DND-41 (cell line): ENCODE data around the gene XPO6.

Source experiments
- ATAC-seq: fragments of 200-7000 bp; cut with Tn5 transposase; 3 replicates; pipeline ENCODE4 v1.9.1; 2021; ENCODE audit warnings: low read depth; ENCODE audit not compliant: insufficient read depth
- DNase-seq: peaks from one replicate; pipeline ENCODE4 v3.0.0-alpha.2; 2020
- H2AFZ ChIP-seq: 2 replicates; pipeline ENCODE4 v1.6.0; 2012; ENCODE audit warnings: low read depth, low read length
- H3K27ac ChIP-seq: 2 replicates; pipeline ENCODE4 v1.5.1; 2012; ENCODE audit warnings: low read length, inconsistent platforms
- H3K27me3 ChIP-seq: fragments of 200-600 bp; sonication (generic); 2 replicates; pipeline ENCODE4 v1.6.0; 2012; ENCODE audit warnings: low read length, mild to moderate bottlenecking, inconsistent platforms; ENCODE audit not compliant: insufficient read depth, poor library complexity
- H3K36me3 ChIP-seq: 2 replicates; pipeline ENCODE4 v1.5.1; 2012; ENCODE audit warnings: low read length, inconsistent platforms; ENCODE audit not compliant: insufficient read depth
- H3K4me1 ChIP-seq: 2 replicates; pipeline ENCODE4 v1.5.1; 2012; ENCODE audit warnings: mild to moderate bottlenecking, low read length; ENCODE audit not compliant: insufficient read depth
- H3K4me2 ChIP-seq: 2 replicates; pipeline ENCODE4 v1.6.0; 2012; ENCODE audit warnings: mild to moderate bottlenecking, moderate library complexity, low read length, inconsistent platforms; ENCODE audit not compliant: insufficient read depth
- H3K4me3 ChIP-seq, 2 experiments: fragments of 200-600 bp in 1 of 2; shearing (Covaris generic) in 1 of 2; 2 replicates each; pipeline ENCODE4 v1.5.1; 2012 to 2016; ENCODE audit warnings: inconsistent platforms in 2 of 2, low read length in 2 of 2, mild to moderate bottlenecking in 2 of 2, low read depth in 1 of 2, moderate library complexity in 1 of 2
- H3K79me2 ChIP-seq: 2 replicates; pipeline ENCODE4 v1.6.0; 2012; ENCODE audit warnings: low read length, inconsistent platforms; ENCODE audit not compliant: insufficient read depth
- H3K9ac ChIP-seq: 2 replicates; pipeline ENCODE4 v1.6.0; 2012; ENCODE audit warnings: low read depth, mild to moderate bottlenecking, inconsistent platforms, low read length, moderate library complexity
- H3K9me3 ChIP-seq: 2 replicates; pipeline ENCODE4 v1.5.1; 2012; ENCODE audit warnings: low read length, moderate library complexity, mild to moderate bottlenecking, inconsistent platforms; ENCODE audit not compliant: insufficient read depth, severe bottlenecking
- H4K20me1 ChIP-seq: 2 replicates; pipeline ENCODE4 v1.6.0; 2012; ENCODE audit warnings: low read length; ENCODE audit not compliant: insufficient read depth
- EZH2 ChIP-seq: IDR thresholded peaks from 3 replicates; pipeline ENCODE4 v1.6.1; 2012; ENCODE audit warnings: borderline replicate concordance, low read depth, mild to moderate bottlenecking, moderate library complexity, low read length, inconsistent platforms; ENCODE audit not compliant: severe bottlenecking
- TF ChIP-seq, protein P1 (sequence below): IDR thresholded peaks from 2 replicates; pipeline ENCODE4 v1.5.1; 2012; ENCODE audit warnings: borderline replicate concordance, low read length, moderate library complexity, mild to moderate bottlenecking; ENCODE audit not compliant: poor library complexity, severe bottlenecking; ENCODE audit errors: extremely low read depth

The XPO6 gene

DNA sequence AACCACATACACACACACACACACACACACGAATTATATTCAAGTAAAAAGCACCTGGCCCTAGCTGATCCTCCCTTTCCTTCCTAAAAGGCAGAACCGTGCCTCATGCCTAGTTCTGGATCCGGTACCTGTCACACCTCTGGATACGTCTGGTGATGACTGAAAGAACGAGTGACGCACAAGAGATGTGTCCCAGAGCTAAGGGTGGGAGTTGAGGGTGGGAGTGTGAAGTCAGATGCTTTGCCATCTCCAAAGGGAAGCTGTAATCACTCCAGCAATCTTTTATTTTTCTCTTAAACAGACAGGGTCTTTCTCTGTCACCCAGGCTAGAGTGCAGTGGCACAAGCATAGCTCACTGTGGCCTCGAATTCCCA is 121.8 kb downstream of the XPO6 start:
- no peaks in the 10 kb centered on the region for H3K27me3 ChIP-seq
- no peaks in the 10 kb centered on the region for H3K4me1 ChIP-seq
- H3K4me3 ChIP-seq, result no peak overlapping the region
- H3K79me2 ChIP-seq, result no peaks in the 10 kb centered on the region
- TF ChIP-seq EZH2, result no peak
- TF ChIP-seq, protein P1, sequence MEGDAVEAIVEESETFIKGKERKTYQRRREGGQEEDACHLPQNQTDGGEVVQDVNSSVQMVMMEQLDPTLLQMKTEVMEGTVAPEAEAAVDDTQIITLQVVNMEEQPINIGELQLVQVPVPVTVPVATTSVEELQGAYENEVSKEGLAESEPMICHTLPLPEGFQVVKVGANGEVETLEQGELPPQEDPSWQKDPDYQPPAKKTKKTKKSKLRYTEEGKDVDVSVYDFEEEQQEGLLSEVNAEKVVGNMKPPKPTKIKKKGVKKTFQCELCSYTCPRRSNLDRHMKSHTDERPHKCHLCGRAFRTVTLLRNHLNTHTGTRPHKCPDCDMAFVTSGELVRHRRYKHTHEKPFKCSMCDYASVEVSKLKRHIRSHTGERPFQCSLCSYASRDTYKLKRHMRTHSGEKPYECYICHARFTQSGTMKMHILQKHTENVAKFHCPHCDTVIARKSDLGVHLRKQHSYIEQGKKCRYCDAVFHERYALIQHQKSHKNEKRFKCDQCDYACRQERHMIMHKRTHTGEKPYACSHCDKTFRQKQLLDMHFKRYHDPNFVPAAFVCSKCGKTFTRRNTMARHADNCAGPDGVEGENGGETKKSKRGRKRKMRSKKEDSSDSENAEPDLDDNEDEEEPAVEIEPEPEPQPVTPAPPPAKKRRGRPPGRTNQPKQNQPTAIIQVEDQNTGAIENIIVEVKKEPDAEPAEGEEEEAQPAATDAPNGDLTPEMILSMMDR, result no peak
- H2AFZ ChIP-seq, result no peak overlapping the region
- H3K27ac ChIP-seq, result no peak overlapping the region
- ATAC-seq, result no peak
- H3K4me2 ChIP-seq, result no peak overlapping the region
- DNase-seq, result no peak
- H3K36me3 ChIP-seq, result 0 out of 2 replicates have a peak, but pooled peaks cover 4% of the 10 kb centered on the region
- peaks cover 30% of the 10 kb centered on the region for H4K20me1 ChIP-seq
- H3K9me3 ChIP-seq, result no peaks in the 10 kb centered on the region
- no peak overlapping the region for H3K9ac ChIP-seq

DNA sequence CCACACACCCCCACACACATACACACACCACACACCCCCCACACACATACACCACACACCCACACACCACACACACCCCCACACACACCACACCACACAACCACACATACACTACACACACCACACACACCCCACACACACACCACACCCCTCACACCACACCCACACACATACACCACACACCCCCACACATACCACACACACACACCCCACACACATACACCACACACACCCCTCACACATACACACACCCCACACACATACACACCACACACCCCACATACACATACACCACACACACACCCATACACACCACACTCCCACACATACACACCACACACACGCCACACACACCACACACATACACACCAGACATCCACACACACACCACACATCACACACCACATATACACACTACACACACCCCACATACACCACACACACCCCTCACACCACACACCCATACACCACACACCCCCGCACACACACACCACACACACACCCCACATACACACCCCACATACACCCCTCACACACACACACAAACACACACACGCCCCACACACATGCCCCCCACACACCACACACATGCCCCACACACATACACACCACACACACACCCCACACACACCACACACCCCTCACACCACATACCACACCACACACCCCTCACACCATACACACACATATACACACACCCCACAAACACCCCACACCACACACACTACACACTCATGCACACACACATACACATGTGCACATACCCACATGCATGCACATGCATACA is 122.4 kb downstream of the XPO6 start:
- no peak for DNase-seq
- Histone ChIP-seq H3K9me3 (no peaks in the 10 kb centered on the region), H3K36me3 (0 out of 2 replicates have a peak, but pooled peaks cover 4% of the 10 kb centered on the region), H3K4me1 (no peaks in the 10 kb centered on the region), H4K20me1 (peaks cover 30% of the 10 kb centered on the region), H3K79me2 (no peaks in the 10 kb centered on the region), H3K4me2 (no peak overlapping the region), H3K4me3 (no peak overlapping the region), H3K27ac (no peak overlapping the region), H3K27me3 (no peaks in the 10 kb centered on the region), H3K9ac (no peak overlapping the region), H2AFZ (no peak overlapping the region)
- TF ChIP-seq, protein P1, result no peak
- no peak for TF ChIP-seq EZH2
- 0 out of 3 replicates have a peak, but pooled peaks have one; percentile 7 for ATAC-seq

DNA sequence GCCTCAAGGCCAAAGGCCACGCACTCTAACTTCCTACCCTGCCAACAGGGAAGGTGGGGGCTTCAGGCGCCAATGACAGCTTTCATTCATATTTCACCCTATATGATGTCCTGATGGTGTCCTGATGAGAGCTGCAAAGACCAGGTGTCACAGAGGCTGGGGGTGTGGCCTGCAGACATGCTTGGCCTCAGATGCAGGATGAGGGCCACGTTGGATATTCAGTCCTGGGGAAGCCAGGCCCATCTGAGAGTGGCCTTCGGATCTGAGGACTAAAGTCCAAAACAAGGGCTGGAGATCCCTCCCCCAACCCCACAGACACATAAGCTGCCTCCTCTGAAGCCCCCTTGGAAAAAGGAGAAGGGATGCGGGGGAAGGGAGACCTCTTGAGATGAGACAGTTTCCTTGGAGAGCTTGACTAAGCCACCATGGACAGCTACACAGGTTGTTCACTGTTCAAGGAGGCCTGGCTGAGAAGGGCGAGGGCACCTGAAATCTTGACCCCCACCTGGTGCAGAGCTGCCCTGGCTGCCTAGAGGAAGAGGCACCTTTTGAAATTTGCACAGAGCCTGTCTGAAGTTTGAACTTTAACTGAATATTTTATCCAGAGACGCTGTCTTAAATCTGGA is 124.0 kb downstream of the XPO6 start:
- no peaks in the 10 kb centered on the region for H3K79me2 ChIP-seq
- no peaks in the 10 kb centered on the region for H3K9me3 ChIP-seq
- H3K4me3 ChIP-seq, result no peak overlapping the region
- H3K4me1 ChIP-seq, result no peaks in the 10 kb centered on the region
- DNase-seq, result no peak
- no peaks in the 10 kb centered on the region for H3K36me3 ChIP-seq
- H4K20me1 ChIP-seq, result peaks cover 30% of the 10 kb centered on the region
- no peak; the same call in 2 of the 3 replicates for ATAC-seq
- H3K27ac ChIP-seq, result no peak overlapping the region
- H3K27me3 ChIP-seq, result no peaks in the 10 kb centered on the region
- no peak overlapping the region for H3K9ac ChIP-seq
- no peak for TF ChIP-seq EZH2
- TF ChIP-seq, protein P1, result no peak
- H3K4me2 ChIP-seq, result no peak overlapping the region
- no peak overlapping the region for H2AFZ ChIP-seq
